HT-29 (cell line): ENCODE results near the gene MRC2. TPM values are rescaled to one million over a fixed set of nuclear protein-coding genes. Genes with fewer than 3 reads are reported as not detected.

Experiments
- DNase-seq: peaks from one replicate; pipeline ENCODE4 v3.0.0-alpha.2; 2015; ENCODE audit warnings: low spot score
- total RNA-seq: library from RNA; depleted of rRNA; stranded (reverse); fragments of >200 nt; shearing (Covaris generic); gene quantifications from 2 replicates; pipeline ENCODE4 v1.2.3, GENCODE V29; 2014

MRC2 gene
- total RNA-seq, 1 experiment from 2014 or later, result 2.8 TPM

DNA sequence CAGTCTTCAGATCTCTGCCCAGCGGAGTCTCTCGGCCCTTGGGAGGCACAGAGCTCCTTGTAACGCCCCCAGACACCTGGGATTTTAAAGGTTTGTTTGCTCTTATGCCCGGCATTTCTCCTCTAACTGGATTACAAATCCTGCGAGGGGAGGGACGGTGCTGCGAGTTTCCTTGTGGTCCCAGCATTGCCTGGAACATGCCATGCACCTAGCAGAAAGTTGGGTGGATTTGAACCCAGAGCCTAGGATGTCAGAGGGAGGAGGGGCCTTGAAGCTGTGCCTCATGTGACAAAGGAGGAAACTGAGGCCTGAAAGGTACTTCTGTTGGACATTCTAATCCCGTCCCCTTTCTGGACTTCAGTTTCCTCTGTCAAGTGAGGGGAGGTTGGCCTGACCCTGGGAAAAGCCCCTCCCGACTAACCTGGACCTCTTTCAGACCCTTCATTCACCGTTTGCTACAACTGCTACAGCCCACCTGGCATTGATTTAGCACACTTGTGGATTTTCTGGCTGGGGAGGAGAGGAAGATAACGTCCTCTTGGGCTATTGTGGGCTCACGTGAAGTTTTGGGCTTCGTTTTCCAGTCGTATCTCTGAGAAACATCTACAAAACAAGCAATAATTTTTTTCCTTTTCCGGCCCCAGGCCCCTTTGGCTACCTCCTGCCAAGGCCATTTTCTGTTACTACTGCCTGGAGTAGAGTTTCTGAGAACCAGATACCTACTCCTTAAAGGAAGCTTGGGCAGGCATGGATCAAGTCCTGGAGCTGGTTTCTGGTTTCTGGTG is 30.9 kb downstream of the MRC2 start:
- no peak for DNase-seq

DNA sequence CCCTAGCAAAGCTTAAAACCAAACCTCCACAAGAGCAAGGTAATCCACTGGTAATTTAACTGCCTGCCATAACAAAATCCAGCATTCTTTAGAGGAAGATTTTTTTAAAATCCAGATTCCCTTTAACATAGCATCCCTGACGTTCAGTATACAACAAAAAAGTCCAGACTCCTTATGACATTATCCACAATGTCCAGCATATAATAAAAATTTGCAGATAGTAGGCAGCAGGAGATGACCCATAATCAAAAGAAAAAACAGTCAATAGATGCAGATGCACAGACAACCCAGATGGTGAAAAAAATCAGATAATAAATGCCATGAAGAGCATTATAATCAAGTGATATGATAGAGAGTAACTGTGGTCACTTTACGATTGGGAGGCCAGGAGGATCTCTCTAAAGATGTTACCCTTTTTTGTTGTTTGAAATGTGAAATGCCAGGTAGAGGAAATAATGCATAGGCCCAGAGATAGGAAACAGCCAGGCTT is 33.2 kb downstream of the MRC2 start:
- DNase-seq, result no peak

DNA sequence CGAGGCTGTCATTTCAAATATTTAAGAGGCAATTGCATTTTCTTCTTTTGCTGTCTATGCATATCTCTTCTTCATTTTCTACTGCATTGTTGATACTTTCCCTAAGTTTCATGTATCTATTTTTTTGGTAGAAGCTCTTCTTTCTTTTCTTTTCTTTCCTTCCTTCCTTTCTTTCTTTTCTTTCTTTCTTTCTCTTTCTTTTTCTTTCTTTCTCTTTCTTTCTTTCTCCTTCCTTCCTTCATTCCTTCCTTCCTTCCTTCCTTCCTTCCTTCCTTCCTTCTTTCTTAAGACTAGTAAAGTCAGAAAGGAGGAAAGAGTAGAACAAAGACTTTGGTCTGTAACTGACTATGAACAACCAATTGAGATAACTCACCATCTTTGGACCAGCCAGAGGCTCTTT is 33.9 kb downstream of the MRC2 start:
- DNase-seq, result no peak

DNA sequence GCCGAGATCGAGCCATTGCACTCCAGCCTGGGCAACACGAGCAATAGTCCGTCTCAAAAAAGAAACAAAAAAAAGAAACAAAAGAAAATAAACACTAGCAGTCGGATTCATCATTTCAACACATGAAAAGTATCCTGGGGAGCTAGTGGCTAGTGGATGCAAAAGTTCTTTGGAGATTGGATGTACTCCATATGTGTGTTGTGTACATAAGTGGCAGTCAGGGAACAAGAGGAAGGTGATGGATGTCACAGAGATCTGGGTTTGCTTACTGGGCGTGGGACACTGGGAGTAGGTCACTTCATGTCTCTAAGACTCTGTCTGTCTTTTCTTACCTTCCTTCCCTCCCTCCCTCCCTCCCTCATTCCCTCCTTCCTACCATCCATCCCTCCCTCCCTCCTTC is 35.4 kb downstream of the MRC2 start:
- DNase-seq, result no peak

- no peak for DNase-seq
Observed at GRCh38 chr17:62663304-62663703, 35.8 kb downstream of the MRC2 start.

GRCh38 chr17:62664336-62665120 is 37.1 kb downstream of the MRC2 start:
- DNase-seq, result no peak

DNA sequence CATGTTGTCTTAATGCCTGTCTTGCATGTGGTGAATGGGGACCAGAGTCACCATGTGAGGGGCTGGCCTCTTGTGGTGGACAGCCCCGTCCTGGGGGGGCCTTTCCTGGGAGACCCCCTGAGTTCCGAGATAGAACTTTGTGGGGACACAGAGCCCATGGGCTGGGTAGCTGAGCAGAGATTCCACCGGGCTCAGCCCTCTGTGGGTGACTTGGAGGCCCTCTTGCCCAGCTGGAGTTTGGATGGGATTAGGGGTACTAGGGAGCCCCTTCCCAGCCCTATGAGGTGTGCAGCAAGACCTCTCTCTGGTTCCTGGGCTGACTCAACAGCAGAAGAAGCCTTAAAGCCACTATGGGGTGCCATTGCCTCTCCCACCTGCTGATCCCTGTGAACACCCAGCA is 38.1 kb downstream of the MRC2 start:
- no peak for DNase-seq

DNA sequence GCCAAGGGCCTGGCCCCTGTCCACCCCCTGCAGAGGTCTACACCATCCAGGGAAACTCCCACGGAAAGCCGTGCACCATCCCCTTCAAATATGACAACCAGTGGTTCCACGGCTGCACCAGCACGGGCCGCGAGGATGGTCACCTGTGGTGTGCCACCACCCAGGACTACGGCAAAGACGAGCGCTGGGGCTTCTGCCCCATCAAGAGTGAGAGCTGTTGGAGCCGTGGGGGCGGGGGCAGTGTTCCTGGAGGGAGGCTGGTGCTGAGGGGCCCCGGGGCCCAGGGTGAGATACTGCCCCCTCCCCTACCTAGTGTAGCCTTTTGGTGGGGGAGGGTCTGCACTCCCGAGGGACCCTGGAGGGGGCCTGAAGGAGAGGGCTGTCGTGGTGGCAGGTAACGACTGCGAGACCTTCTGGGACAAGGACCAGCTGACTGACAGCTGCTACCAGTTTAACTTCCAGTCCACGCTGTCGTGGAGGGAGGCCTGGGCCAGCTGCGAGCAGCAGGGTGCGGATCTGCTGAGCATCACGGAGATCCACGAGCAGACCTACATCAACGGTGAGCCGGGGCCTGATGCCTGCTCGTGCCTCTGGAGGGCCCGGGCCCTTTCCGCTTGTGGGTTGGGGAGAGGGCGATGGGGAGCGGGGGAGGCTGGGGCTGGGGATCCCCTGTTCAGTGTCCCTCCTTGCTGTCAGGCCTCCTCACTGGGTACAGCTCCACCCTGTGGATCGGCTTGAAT is 38.8 kb downstream of the MRC2 start:
- no peak for DNase-seq

DNA sequence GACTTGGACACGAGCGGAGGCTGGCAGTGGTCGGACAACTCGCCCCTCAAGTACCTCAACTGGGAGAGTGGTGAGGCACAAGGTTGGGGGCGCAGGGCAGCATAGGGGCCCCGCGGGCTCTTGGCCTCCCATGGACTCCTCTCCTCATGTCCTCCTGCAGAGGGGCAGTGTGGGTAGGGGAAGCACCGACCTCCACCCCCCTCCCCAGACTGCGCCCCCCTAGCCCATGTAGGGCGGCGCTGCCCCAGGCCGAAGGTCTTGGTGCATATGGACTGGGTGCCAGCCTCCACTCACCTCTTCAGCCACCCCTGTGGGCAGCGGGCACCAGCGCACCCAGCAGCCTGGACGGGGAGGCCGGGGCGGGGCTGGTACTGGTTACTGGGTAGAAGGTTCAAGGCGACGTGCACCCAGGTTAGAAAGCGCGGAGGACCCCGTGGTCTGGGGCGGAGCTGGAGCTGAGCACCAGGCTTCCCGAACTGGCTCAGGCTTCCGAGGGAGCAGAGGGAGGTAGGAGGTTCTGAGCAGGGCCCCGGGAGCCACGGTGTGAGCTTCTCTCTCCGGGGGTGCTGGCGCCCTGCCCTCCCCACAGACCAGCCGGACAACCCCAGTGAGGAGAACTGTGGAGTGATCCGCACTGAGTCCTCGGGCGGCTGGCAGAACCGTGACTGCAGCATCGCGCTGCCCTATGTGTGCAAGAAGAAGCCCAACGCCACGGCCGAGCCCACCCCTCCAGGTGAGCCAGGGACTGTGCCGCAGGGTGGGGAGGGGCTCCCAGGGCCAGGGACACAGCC is 39.5 kb downstream of the MRC2 start:
- DNase-seq, result no peak

DNA sequence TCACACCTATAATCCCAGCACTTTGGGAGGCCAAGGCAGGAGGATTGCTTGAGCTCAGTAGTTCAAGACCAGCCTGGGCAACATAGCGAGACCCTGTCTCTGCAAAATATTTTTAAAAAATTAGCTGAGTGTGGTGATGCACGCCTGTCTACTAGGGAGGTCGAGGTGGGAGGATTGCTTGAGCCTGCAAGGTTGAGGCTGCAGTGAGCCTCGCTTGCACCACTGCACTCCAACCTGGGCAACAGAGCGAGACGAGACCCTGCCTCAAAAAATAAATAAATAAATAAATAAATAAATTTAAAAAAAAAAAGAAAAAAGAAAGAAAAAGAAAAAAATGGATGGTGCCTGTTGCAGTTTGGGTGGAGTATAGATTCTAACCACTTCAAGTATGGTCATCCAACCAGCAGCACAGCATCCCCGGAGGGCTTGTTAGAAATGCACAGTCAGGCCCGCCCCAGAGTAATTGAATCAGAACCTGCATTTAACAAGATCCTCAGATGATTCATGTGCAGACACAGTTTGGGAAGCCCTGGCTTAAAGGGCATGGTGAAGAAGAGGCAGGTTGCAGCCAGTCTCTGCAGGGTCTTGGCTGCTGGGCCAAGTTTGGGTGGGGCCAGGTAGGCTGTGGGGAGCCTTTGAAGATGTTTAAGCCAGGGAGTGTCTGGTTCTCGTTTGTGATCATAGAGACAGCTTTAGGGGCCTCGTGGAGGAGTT is 40.8 kb downstream of the MRC2 start:
- DNase-seq, result no peak

- no peak for DNase-seq
Observed at GRCh38 chr17:62670202-62670821, 42.8 kb downstream of the MRC2 start.

GRCh38 chr17:62671553-62671952 is 44.1 kb downstream of the MRC2 start:
- peak; percentile 89 for DNase-seq

- no peak for DNase-seq
Observed at GRCh38 chr17:62672957-62673356, 45.5 kb downstream of the MRC2 start.

DNA sequence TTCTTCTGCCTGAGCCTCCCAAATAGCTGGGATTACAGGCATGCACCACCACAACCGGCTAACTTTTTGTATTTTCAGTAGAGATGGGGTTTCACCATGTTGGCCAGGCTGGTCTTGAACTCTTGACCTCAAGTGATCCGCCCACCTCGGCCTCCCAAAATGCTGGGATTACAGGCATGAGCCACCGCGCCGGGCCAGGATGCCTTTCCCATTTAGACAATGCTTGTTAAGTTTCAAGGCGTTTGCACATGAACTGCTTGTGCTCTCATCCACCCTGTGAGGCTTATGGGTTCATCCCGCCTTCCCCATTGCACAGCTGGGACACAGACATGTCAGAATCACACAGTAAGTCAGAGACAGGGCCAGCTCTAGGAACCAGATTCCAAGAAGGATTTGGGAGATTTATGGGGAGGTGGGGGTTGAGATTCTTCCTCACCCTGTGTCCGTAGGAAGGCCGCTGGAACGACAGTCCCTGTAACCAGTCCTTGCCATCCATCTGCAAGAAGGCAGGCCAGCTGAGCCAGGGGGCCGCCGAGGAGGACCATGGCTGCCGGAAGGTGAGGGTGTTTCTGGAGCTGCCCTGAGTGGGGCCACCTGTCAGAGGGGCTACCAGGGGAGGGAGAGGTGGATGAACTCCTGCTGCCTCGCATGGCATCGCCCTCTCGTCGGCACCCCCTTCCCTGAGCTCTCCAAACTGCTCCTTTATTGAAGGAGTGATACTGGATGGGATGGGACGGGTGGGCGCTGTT is 46.3 kb downstream of the MRC2 start:
- DNase-seq, result no peak

DNA sequence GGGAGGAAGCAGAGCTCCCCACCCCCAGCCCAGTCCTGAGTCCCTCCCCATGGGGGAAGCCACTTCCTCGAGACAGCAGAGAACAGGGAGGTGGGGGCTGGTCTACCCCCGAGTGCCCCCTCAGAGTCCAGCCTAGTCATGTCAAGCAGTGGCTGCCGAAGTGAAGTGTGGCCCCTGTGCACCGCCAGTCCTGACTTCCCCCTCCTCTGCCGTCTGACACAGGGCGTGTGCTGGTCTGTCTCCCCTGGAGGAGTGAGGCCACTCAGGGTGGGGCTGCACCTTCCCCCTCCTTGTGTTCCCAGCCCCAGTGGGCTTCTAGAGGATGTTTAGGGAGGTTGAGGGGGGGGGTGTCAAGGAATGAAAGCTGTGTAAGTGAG is 46.9 kb downstream of the MRC2 start:
- no peak for DNase-seq

DNA sequence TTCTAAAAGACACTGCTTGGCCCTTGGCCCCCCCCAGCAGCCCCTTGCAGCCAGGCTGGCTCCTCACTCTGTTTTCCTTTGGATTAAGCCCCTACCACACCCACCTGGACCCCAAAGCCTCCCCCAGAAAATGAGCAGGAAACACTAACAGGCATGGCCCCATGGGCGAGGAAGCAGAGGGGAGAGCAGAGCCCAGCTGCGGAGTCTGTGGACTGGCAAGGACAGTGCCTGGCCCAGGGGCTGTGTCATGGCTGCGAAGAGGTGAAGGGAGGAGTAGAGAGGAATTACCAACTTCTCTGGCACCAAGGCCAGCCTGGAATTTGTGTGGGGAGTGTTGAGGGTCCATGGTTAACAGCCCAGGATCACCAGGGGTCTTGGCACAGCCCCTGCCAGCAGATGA is 47.4 kb downstream of the MRC2 start:
- no peak for DNase-seq

- DNase-seq, result no peak
Observed at GRCh38 chr17:62675260-62675659, 47.8 kb downstream of the MRC2 start.

- no peak for DNase-seq
Observed at GRCh38 chr17:62675701-62676100, 48.2 kb downstream of the MRC2 start.

DNA sequence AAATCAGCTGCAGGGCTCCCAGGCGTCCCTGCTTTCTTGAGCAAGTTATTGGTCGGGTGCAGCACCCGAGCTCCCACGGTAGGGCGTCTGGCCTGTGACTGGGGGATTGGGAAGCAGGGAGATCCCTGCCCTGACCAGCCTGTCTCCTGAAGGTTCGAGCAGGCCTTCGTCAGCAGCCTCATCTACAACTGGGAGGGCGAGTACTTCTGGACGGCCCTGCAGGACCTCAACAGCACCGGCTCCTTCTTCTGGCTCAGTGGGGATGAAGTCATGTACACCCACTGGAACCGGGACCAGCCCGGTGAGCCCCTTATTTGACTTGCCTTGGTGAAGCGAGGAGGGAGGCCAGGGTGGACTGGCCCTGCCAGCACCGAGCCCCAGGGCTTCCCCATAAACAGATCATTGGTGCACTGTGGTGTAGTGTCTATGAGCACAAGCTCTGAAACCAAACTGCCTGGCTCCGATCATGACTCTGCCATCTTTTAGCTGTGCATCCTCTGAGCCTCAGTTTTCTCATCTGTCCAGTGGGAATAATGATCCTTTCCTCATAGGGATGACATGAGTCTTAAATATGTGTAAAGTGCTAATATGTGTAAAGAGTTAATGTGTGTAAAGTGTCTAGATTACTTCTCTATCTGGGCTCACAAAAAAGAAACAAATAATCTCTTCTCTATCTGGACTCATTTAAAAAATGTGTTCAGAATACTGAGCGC is 48.9 kb downstream of the MRC2 start:
- no peak for DNase-seq
